Coronary artery (tissue), 2 donors: ENCODE measurements around the gene PTPRD.

Experiments used
- DNase-seq: peaks from one replicate; pipeline ENCODE4 v3.0.0-alpha.2; 2017; ENCODE audit warnings: low spot score
- H3K27ac ChIP-seq, 2 donors: fragments of 200-600 bp; sonication (generic); one replicate each; pipeline ENCODE4 v1.5.1; 2016 to 2019
- H3K4me3 ChIP-seq: fragments of 200-600 bp; sonication (generic); 2 replicates; pipeline ENCODE4 v1.5.1; 2016; ENCODE audit warnings: mild to moderate bottlenecking, moderate library complexity
- TF ChIP-seq, protein P1 (sequence below): fragments of 200-600 bp; sonication (generic); IDR thresholded peaks from one replicate; pipeline ENCODE4 v1.5.1; 2019; ENCODE audit warnings: antibody characterized with exemption

Gene PTPRD

DNA sequence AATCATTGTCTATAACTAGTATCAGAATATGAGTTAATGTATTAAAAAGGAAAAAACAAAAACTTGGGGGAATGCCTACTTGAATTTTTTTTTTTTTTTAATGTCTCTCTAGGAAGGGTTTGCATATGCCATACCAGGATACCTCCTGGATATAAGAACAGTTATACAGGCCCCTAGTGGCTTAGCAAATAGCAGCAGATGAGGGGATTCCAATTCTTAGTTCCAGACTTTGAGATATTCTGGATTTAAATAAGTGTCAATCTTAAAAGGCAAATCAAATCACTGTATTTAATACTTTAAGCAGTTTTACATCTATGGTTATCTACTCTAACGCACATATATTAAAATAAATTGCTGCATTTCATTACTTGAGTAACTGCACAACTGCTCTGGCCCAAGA is 1757.8 kb downstream of the PTPRD start:
- TF ChIP-seq, protein P1, sequence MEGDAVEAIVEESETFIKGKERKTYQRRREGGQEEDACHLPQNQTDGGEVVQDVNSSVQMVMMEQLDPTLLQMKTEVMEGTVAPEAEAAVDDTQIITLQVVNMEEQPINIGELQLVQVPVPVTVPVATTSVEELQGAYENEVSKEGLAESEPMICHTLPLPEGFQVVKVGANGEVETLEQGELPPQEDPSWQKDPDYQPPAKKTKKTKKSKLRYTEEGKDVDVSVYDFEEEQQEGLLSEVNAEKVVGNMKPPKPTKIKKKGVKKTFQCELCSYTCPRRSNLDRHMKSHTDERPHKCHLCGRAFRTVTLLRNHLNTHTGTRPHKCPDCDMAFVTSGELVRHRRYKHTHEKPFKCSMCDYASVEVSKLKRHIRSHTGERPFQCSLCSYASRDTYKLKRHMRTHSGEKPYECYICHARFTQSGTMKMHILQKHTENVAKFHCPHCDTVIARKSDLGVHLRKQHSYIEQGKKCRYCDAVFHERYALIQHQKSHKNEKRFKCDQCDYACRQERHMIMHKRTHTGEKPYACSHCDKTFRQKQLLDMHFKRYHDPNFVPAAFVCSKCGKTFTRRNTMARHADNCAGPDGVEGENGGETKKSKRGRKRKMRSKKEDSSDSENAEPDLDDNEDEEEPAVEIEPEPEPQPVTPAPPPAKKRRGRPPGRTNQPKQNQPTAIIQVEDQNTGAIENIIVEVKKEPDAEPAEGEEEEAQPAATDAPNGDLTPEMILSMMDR = no peak
- Histone ChIP-seq H3K4me3 (no peak overlapping the region), H3K27ac (no peak overlapping the region)
- DNase-seq = no peak

DNA sequence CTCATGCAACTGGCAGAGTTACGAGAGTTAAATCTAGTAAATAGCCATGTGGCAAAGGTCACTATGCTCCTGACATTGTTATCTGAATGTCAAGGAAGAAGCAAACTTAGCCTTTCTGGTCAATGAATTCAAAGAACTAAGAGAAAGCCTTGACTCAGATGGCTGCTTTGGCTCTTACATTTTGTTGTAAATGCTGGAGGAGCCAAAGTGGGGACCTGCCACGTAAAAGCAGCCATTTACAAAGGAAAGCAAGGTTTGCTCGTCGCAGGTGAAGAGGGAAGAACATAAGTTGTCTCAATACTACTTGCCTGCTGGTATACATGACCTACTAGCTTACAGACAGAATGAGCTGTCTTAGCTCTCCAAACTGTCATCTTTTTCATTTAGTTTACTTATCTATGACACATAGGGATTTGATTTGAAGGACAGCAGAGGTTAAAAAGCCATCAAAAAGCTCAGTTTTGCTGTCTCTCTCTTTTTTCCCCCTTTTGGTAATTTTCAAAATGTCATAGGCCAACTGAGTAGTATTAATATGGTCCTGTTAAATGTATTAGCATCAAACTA is 1760.4 kb downstream of the PTPRD start:
- Histone ChIP-seq H3K4me3 (no peak overlapping the region), H3K27ac (no peak overlapping the region)
- TF ChIP-seq, protein P1 = no peak
- DNase-seq = no peak

DNA sequence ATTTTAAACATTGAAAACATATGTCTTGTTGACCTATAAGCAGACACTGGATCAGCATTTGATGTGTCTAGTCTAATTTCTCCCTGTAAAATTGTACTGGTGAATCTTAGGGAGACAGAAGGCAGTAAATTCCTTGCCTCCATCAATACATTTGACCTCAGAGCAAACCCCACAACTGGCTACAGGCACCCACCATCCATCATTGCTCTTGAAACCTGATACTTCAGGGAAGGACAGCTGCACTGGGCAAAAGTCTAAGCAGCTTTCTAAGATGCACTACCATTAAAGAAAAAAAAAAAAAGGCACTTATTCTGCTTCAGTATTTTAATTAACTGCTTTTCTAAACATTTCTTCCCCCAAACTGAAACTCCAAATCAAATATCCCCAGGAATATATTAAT is 1761.9 kb downstream of the PTPRD start:
- TF ChIP-seq, protein P1 = no peak
- no peak for DNase-seq
- H3K27ac ChIP-seq = no peak overlapping the region
- no peak overlapping the region for H3K4me3 ChIP-seq

DNA sequence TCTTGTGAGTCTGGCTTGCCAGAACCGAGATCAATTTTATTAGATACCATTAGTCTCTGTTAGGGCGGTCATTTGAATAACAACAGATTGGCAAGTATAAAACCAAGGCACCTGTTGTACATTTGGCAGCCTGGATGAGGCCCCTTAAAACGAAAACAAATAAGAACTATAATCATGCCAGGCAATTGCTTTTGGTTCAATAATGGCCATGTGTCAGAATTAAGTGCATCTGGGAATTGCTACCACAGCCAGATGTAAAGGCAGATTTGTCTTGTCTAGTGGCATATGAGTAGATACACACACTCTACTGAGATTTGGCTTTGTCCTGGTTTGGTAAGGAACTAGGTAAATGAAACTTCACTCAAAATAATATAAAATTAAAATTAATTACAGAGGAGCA is 1767.0 kb downstream of the PTPRD start:
- no peak overlapping the region for H3K27ac ChIP-seq
- no peak for DNase-seq
- TF ChIP-seq, protein P1 = no peak
- H3K4me3 ChIP-seq = no peak overlapping the region

DNA sequence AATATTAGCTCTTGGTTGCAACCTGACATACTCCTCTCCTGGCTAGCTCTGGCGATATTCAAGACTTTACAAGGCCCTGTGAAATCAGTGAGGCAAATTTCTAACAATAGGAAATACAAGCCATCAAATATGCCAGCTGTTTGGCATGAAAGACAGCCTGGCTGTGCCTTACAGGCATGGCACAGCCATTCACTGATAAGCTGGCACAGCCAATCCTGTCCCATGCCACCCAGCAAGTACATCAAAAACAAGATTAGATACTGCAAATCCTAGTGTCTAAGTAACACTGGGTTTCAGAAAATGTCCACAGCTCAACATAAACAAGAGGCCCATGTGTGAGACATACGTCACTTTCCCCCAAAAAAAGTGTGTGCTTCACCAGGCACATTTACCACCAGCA is 1767.4 kb downstream of the PTPRD start:
- Histone ChIP-seq H3K4me3 (no peak overlapping the region), H3K27ac (no peak overlapping the region)
- no peak for DNase-seq
- TF ChIP-seq, protein P1 = no peak

DNA sequence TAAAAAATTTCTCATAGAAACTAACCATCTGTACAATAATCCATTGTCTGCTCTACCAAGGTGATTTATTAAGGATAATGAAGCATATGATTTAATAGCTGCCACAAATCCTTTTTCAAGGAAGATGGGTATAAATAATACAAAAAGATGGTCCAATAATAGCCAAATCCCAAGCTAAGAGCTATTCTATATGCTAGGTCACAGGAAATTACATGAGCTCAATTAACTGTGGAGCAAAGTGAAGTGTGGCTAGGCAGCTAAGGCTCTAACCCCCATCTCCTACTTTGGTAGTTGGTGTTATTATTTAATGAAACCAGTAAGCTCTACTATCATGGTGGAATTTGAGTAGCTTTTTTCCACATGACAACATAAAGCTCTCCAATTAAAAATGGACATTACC is 1768.3 kb downstream of the PTPRD start:
- TF ChIP-seq, protein P1 = no peak
- DNase-seq = no peak
- no peak overlapping the region for H3K4me3 ChIP-seq
- no peak overlapping the region for H3K27ac ChIP-seq

DNA sequence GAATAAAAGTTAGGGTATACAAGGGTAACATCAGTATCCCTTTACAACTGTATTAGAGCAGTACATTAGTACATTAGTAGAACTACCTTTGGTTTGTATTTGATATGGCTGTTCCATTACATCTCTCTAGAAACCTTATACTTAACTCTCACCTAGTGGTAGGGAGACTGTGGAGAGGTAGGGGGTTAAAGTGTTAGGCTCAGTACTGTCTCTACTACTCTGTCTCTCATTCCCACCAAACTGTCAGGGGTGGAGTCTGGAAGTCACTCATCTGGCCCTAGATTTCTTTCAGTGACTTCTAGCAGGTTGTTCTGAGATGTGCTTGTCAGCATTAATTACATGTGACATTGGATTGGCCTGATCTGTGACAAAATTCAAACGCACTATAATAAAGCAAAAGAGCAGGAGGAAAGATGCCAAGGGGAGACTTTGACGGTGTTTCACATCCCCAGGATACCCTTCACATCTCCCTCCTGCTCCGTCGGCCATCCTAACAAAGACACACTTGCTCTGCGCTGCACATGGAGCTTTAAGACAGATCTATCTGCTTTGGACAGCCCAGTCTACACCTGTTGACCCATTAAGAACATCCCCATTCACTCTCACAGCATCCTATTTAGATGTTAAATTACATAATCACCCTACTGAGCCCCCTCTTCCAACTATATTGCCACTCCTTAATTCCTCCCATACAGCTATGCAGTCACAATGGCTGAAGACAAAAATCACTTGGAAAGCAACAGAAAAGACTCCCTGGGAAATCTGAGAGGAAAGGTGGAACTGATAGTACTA is 1770.2 kb downstream of the PTPRD start:
- Histone ChIP-seq H3K27ac (no peak overlapping the region), H3K4me3 (no peak overlapping the region)
- DNase-seq = no peak
- TF ChIP-seq, protein P1 = no peak
